CD14-positive monocyte (primary cell): ENCODE data around the gene IMPA2. TPM values are rescaled to one million over a fixed set of nuclear protein-coding genes. Genes with fewer than 3 reads are reported as not detected.

Source experiments
- DNase-seq, 3 donors: peaks; one replicate each; pipeline ENCODE4 v3.0.0-alpha.2; 2011 to 2022
- H2AFZ ChIP-seq: 2 replicates; pipeline ENCODE4 v1.6.0; 2012; ENCODE audit warnings: mild to moderate bottlenecking, low read depth, low read length, inconsistent platforms; ENCODE audit not compliant: insufficient read depth, poor library complexity, severe bottlenecking
- H3K27ac ChIP-seq, 2 donors: 1 replicate in 1 of 2; 2 replicates in 1 of 2; pipeline ENCODE4 v1.5.1; 2012 to 2013; ENCODE audit warnings: low read length in 2 of 2, control low read depth in 1 of 2, inconsistent platforms in 1 of 2, low read depth in 1 of 2, mild to moderate bottlenecking in 1 of 2
- H3K27me3 ChIP-seq, 2 donors: one replicate each; pipeline versions ENCODE4 v1.6.0 to v1.6.1; 2011 to 2013; ENCODE audit warnings: low read length in 2 of 2; ENCODE audit not compliant: control insufficient read depth in 2 of 2, insufficient read depth in 2 of 2
- H3K36me3 ChIP-seq, 2 donors: replicated peaks in 1 of 2; 1 replicate in 1 of 2; 2 replicates in 1 of 2; pipeline versions ENCODE4 v1.5.1 to v1.6.1; 2012 to 2013; ENCODE audit warnings: low read length in 2 of 2, control low read depth in 1 of 2, inconsistent platforms in 1 of 2, mild to moderate bottlenecking in 1 of 2; ENCODE audit not compliant: insufficient read depth in 2 of 2, control insufficient read depth in 1 of 2
- H3K4me1 ChIP-seq, 2 donors: 1 replicate in 1 of 2; 2 replicates in 1 of 2; pipeline versions ENCODE4 v1.5.1 to v1.6.1; 2012 to 2013; ENCODE audit warnings: low read length in 2 of 2, control low read depth in 1 of 2, inconsistent platforms in 1 of 2, mild to moderate bottlenecking in 1 of 2, moderate library complexity in 1 of 2; ENCODE audit not compliant: insufficient read depth in 2 of 2, control insufficient read depth in 1 of 2
- H3K4me2 ChIP-seq: replicated peaks from 2 replicates; pipeline ENCODE3; 2012; ENCODE audit warnings: low read length, moderate library complexity, mild to moderate bottlenecking; ENCODE audit not compliant: poor library complexity, severe bottlenecking; ENCODE audit errors: extremely low read depth
- H3K4me3 ChIP-seq, 3 experiments: fragments of 200-600 bp in 1 of 3; sonication (generic) in 1 of 3; replicated peaks in 1 of 3; 1 replicate in 2 of 3; 2 replicates in 1 of 3; pipeline ENCODE4 v1.5.1; 2011 to 2013; ENCODE audit warnings: low read length in 3 of 3, mild to moderate bottlenecking in 3 of 3, control low read depth in 2 of 3, low read depth in 2 of 3, inconsistent platforms in 1 of 3, moderate library complexity in 1 of 3
- H3K79me2 ChIP-seq: 2 replicates; pipeline ENCODE4 v1.6.0; 2012; ENCODE audit warnings: mild to moderate bottlenecking, control low read depth, inconsistent platforms, low read length, moderate library complexity; ENCODE audit not compliant: insufficient read depth
- H3K9ac ChIP-seq: 2 replicates; pipeline ENCODE4 v1.6.0; 2017; ENCODE audit warnings: low read length, mild to moderate bottlenecking; ENCODE audit not compliant: insufficient read depth, poor library complexity, severe bottlenecking
- H3K9me3 ChIP-seq, 2 donors: replicated peaks in 1 of 2; 1 replicate in 1 of 2; 2 replicates in 1 of 2; pipeline versions ENCODE4 v1.5.1 to v1.6.1; 2012 to 2013; ENCODE audit warnings: low read length in 2 of 2, control low read depth in 1 of 2; ENCODE audit not compliant: control insufficient read depth in 1 of 2, insufficient read depth in 1 of 2
- H4K20me1 ChIP-seq: 2 replicates; pipeline ENCODE4 v1.6.0; 2012; ENCODE audit warnings: mild to moderate bottlenecking, low read length, control low read depth, moderate library complexity; ENCODE audit not compliant: insufficient read depth
- H3K27ac Mint-ChIP-seq, 7 donors: one replicate each; pipeline ENCODE4 v1.8.0; 2020; ENCODE audit warnings: mild to moderate bottlenecking in 7 of 7, mixed read lengths in 7 of 7, moderate library complexity in 6 of 7, inconsistent platforms in 2 of 7
- H3K27me3 Mint-ChIP-seq, 3 donors: one replicate each; pipeline ENCODE4 v1.8.0; 2021 to 2022; ENCODE audit warnings: low read depth in 3 of 3, mild to moderate bottlenecking in 3 of 3, mixed read lengths in 3 of 3, moderate library complexity in 3 of 3, inconsistent platforms in 1 of 3
- H3K36me3 Mint-ChIP-seq, 2 donors: one replicate each; pipeline ENCODE4 v1.8.0; 2020; ENCODE audit warnings: mixed read lengths in 2 of 2, inconsistent platforms in 1 of 2, mild to moderate bottlenecking in 1 of 2
- H3K4me1 Mint-ChIP-seq: one replicate; pipeline ENCODE4 v1.8.0; 2020; ENCODE audit warnings: mild to moderate bottlenecking, mixed read lengths
- H3K4me3 Mint-ChIP-seq, 2 donors: one replicate each; pipeline ENCODE4 v1.8.0; 2020; ENCODE audit warnings: mild to moderate bottlenecking in 2 of 2, mixed read lengths in 2 of 2, moderate library complexity in 1 of 2
- H3K9me3 Mint-ChIP-seq, 7 donors: one replicate each; pipeline ENCODE4 v1.8.0; 2020 to 2022; ENCODE audit warnings: mixed read lengths in 7 of 7, mild to moderate bottlenecking in 6 of 7, moderate library complexity in 6 of 7, inconsistent platforms in 2 of 7
- WGBS: methylation state at CpG from one replicate; pipeline ENCODE4 v1.1.5; 2013; ENCODE audit warnings: missing lambda C conversion rate; ENCODE audit not compliant: insufficient coverage; 5-methylcytosine and 5-hydroxymethylcytosine counted together
- intact Hi-C, 2 donors: fragments of 100-400 bp; cut with micrococcal nuclease; formaldehyde crosslinking; loops; one replicate each; pipeline versions ENCODE4 v1.15.0 to v1.15.1; 2023
- polyA plus RNA-seq, 3 donors: library from polyadenylated mRNA; depleted of rRNA in 1 of 3; unstranded in 2 of 3; stranded (reverse) in 1 of 3; fragments of 300-500 nt in 2 of 3; fragments of >200 nt in 1 of 3; fragmentation: Illumina TruSeq in 2 of 3; gene quantifications; 1 replicate in 2 of 3; 2 replicates in 1 of 3; pipeline ENCODE4 v1.2.3, GENCODE V29; 2012 to 2021
- TF ChIP-seq, protein P1 (sequence below): fragments of 200-600 bp; IDR thresholded peaks from one replicate; pipeline ENCODE4 v1.8.0; 2022; ENCODE audit warnings: antibody characterized with exemption, mild to moderate bottlenecking

The IMPA2 gene
- polyA plus RNA-seq, 3 donors, result 97.4 to 186 (median 145) TPM

DNA sequence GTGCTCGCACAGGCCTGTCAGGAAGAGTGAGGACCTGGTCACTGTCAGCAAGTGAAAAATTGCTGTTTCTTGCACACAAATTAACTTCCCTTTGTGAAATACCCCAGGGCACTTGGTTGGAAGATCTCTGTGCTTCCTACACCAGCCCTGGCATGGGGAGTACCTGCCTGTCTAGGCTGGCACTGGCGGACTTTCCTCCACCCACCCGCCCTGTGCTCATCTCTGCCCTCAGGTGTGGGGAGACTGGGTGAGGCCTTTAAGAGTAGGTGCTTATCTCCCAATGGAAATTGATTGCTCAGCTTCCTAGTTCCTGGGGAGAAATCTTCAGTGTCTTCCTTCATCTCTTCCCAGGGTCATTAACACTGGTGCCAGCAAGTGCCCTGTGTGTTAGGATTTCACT lies 42.1 kb downstream of the IMPA2 start:
- Histone ChIP-seq H3K4me3 (no peak overlapping the region), H3K9ac (no peak overlapping the region), H3K36me3 (peaks cover 63 to 83% of the 10 kb centered on the region in 2 donors), H3K27ac (no peak overlapping the region), H3K27me3 (no peaks in the 10 kb centered on the region), H2AFZ (no peak overlapping the region), H3K79me2 (no peaks in the 10 kb centered on the region), H3K4me2 (no peak overlapping the region), H3K9me3 (no peaks in the 10 kb centered on the region), H3K4me1 (no peaks in the 10 kb centered on the region), H4K20me1 (no peaks in the 10 kb centered on the region)
- DNase-seq, result no peak
- no peaks in the 10 kb centered on the region for H3K4me1 Mint-ChIP-seq
- peaks cover 0 to 2% (median 0%) of the 10 kb centered on the region in 7 donors for H3K9me3 Mint-ChIP-seq
- H3K4me3 Mint-ChIP-seq, result no peak overlapping the region
- WGBS, result 100% methylated on average over 1 of the region's 3 CpGs
- intact Hi-C loops, result no loop called here
- H3K27me3 Mint-ChIP-seq, result peaks cover 0 to 3% (median 0%) of the 10 kb centered on the region in 3 donors
- TF ChIP-seq, protein P1, sequence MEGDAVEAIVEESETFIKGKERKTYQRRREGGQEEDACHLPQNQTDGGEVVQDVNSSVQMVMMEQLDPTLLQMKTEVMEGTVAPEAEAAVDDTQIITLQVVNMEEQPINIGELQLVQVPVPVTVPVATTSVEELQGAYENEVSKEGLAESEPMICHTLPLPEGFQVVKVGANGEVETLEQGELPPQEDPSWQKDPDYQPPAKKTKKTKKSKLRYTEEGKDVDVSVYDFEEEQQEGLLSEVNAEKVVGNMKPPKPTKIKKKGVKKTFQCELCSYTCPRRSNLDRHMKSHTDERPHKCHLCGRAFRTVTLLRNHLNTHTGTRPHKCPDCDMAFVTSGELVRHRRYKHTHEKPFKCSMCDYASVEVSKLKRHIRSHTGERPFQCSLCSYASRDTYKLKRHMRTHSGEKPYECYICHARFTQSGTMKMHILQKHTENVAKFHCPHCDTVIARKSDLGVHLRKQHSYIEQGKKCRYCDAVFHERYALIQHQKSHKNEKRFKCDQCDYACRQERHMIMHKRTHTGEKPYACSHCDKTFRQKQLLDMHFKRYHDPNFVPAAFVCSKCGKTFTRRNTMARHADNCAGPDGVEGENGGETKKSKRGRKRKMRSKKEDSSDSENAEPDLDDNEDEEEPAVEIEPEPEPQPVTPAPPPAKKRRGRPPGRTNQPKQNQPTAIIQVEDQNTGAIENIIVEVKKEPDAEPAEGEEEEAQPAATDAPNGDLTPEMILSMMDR, result no peak
- peaks cover 69 to 90% of the 10 kb centered on the region in 2 donors for H3K36me3 Mint-ChIP-seq
- peak overlapping the region in 2 of 7 donors; percentile 19 to 52 for H3K27ac Mint-ChIP-seq

DNA sequence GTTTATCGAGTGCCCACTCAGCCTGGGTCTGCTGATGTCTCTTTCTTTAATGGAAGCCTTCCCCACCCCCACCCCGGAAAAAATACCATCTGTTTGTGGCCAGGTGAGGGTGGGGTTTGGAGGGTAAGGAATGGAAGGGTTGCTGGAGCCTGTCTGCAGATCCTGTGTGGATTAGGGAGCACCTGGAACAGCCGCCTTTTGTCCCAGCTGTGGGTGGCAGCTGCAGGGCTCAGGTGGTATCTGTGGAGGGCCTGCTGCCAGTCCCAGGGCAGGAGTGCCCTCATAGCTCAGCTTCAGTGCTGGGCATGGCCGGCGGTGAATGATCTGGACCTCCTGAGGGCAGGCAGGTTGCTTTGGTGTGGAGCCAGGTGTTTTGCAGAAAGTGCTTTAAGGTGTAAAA lies 45.3 kb downstream of the IMPA2 start:
- Histone ChIP-seq H3K4me1 (no peaks in the 10 kb centered on the region), H3K4me2 (no peak overlapping the region), H3K4me3 (no peak overlapping the region), H3K9ac (no peak overlapping the region), H2AFZ (no peak overlapping the region), H4K20me1 (no peaks in the 10 kb centered on the region), H3K27ac (no peak overlapping the region), H3K27me3 (no peaks in the 10 kb centered on the region), H3K79me2 (no peaks in the 10 kb centered on the region), H3K36me3 (peaks cover 73 to 91% of the 10 kb centered on the region in 2 donors), H3K9me3 (no peaks in the 10 kb centered on the region)
- peaks cover 0 to 3% (median 0%) of the 10 kb centered on the region in 3 donors for H3K27me3 Mint-ChIP-seq
- intact Hi-C loops, result no loop called here
- DNase-seq, result no peak
- no peaks in the 10 kb centered on the region for H3K4me1 Mint-ChIP-seq
- peaks cover 0 to 2% (median 0%) of the 10 kb centered on the region in 7 donors for H3K9me3 Mint-ChIP-seq
- peak overlapping the region in 1 of 7 donors; percentile 55 for H3K27ac Mint-ChIP-seq
- WGBS, result 95% methylated on average over 3 of the region's 5 CpGs
- no peak overlapping the region for H3K4me3 Mint-ChIP-seq
- TF ChIP-seq, protein P1, result no peak
- peaks cover 76 to 91% of the 10 kb centered on the region in 2 donors for H3K36me3 Mint-ChIP-seq
